COR-L47 (cell line): ENCODE data around the gene ZSWIM1.

Source experiments
- DNase-seq: peaks from one replicate; lab custom pipeline; 2025; lab: John Stamatoyannopoulos, UW

Gene ZSWIM1

DNA sequence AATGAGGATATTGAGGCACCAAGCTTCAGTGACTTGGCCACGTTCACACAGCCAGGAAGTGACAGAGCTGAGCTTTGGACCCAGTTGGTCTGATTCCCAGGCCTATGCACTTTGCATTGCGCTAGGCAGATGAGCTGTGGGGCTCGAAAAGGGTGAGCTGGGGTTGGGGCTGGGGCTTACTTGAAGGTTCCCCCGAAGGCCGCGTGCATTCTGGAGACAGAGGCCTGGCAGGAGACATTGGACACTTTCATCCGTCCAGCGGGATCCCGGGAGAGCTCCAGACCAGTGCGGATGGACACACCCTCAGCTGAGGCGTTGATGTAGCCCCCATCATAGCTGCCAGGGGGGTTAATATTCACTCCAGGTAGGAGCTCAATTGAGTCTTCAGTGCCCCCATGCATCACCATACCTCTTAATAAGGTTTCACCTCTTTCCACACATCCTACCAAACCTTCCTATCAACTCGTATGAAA lies 28.3 kb downstream of the ZSWIM1 start:
- DNase-seq: no peak

DNA sequence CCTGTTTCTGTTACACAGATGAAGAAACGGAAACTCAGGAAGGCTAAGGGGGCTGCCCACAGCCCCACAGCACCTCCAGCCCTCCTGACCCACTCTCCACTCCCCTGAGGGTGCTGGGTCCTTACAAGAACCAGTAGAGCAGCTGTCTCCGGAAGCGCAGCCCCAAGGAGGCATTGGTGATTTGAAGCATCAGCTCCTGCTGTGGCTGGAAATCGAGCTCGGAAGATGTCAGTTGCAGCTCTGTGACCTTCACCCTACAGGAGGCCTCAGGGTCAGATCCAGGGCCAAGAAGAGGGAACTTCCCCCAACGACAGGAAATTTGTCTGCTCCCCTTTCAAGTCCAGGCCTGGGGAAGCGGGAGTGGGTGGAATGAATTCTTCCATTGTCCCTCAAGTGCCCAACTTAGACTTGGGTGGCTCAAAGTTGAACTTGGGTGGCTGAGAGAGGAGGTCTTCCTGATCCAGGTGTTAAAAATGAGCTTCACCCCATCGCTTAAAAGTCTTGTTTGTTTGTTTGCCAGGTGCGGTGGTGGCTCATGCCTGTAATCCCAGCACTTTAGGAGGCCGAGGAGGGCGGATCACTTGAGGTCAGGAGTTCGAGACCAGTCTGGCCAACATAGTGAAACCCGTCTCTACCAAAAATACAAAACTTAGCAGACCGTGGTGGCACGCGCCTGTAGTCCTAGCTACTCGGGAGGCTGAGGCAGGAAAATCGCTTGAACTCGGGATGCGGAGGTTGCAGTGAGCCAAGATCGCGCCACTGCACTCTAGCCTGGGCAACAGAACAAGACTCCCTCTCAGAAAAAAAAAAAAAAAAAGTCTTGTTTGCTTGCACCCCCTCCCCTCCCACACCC lies 29.0 kb downstream of the ZSWIM1 start:
- DNase-seq: no peak

DNA sequence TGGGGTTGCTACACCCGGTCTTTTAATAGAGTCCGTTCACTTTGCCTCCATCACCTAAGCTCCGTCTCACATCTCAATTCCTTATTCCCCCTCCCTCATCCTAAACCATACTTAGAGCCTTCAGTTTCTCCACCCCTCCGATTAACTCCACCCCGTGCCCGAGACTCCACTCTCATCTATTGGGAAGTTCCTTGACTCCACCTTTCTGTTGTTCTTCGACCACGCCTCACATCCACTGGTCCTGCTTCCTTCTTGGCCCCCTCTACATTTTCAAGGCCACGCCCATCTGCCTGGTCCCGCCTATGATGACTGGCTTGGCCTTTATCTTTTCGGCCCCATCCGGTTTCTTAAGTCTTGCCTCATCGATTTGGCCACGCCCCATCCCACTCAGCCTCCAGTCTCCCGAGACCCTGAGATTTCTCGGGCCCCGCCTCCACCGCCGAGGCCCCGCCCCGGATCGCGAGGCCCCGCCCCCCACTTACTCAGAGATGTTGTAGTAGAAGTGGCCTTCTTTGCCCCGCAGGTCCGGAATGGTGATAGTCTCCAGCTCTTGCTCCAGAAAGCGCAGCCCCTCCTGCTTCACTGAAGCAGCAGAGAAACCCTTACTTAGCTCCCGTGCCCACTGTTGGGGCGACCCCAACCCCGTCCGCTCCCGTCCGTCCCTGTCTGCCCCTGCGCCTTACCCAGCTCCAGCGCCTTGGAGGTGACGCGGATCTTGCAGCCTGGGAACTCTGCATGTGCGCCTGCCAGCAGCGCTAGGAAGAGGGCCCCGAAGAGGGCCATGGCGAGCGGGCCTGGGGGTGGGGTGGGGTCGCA lies 29.9 kb downstream of the ZSWIM1 start:
- no peak for DNase-seq

DNA sequence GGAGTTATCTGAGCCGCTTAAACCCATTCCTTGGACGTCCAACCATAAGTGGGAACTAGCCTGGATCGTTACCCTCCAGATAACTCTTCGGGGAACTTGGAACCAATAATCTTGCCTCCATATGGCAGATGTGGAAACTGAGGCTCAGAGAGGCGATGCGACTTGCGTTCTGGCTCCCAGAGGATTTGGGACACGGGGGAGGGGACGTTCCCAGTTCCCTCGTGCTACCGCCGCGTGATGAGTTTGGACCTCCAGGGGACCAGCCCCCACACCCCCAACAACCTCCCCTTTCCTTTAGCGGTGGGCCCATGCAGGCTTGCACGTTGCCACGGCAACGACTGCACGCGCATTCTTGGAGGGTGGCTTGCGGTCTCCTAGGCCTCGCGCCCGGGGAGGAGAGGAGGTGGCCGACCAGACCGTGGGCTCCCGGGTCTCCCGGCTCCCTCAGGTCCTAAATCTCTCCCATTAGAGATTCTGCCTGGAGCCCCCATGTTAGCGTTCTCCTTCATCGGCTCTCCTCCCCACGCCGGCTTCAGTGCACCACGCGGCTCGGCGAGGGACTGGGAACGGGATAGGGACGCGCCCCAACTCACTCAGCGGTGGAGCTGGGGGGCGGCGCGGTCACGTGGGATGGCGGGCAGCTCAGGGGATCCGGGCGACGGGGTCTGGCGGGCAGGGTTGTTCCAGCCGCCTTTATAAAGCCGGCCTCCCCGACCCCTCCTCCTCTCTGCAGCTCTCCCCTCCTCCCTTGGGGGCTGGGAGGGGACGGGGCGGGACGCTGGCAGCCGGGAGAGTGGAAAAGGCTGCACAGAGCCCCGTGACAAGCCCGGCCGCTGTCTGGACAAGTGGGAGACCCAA lies 30.7 kb downstream of the ZSWIM1 start, which contains the start of gene PLTP:
Gene PLTP (minus strand): TSS at position 670 of the 858 bp plus-strand sequence. CDS start 703 bp downstream, outside the sequence.
- peak; percentile 37 for DNase-seq

DNA sequence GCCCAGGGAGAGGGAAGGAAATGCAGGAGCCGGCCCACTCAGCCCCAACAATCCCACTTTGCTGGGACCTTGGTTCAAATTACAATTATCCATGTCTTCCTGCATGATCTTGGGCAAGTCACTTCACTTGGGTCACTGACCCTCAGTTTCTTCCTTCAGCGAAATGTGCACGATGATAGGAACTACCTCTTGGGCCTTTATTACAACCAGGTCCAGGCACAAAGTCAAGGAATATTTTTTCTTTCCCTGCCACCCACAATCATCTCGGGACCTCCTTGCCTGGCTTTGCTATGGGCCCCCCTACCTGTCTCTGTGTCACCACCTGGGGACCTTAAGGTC lies 31.3 kb downstream of the ZSWIM1 start:
- no peak for DNase-seq

DNA sequence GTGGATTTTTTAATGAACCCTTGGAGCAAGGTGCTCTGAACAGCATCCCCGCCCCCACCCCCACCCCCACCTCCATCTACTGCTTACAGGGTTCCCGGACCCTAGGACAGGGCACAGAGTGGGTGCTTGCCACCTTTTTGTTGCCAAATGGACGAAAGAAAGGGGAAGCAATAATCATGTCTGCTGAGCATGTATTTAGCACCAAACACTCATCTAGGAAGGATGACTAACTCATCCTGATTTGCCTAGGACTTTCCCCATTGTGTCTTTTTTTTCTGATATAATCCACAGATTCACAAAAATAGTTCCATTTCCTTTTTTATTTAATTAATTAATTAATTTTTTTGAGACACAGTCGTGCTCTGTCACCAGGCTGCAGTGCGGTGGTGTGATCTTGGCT lies 32.1 kb downstream of the ZSWIM1 start:
- no peak for DNase-seq

DNA sequence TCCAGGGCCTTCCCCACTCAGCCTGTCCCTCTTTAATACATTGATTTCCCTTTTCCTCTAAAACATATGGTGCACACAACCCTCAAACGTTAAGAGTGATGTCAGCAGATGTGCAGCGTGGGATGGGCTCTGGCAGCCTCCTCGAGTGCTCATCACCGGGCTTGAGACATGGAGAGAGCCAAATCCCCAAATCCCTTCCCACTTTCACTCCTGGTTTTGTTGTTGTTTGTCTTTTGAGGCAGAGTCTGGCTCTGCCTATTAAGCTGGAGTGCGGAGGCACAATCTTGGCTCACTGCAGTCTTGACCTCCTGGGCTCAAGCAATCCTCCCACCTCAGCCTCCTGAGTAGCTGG lies 36.7 kb downstream of the ZSWIM1 start:
- no peak for DNase-seq

DNA sequence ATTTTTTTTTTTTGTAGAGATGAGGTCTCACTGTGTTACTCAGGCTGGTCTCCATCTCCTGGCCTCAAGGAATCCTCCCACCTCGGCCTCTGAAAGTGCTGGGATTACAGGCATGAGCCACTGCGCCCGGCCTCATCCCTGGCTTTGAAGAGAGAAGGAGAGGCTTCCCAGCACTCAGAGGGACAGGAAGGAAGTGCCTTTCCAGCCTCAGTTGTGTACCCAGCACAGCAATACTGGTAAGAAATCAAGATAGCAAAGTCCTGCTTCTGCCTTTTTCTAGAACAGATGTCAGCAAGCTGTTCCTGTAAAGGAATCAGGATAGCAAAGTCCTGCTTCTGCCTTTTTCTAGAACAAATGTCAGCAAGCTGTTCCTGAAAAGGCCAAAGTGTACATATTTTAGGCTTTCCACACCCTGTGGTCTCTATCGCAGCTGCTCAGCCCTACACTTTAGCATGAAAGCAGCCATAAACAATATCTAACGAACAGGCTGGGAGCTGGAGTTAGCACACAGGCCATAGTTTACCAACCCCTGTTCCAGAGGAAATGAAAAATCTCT lies 37.2 kb downstream of the ZSWIM1 start:
- DNase-seq: no peak

DNA sequence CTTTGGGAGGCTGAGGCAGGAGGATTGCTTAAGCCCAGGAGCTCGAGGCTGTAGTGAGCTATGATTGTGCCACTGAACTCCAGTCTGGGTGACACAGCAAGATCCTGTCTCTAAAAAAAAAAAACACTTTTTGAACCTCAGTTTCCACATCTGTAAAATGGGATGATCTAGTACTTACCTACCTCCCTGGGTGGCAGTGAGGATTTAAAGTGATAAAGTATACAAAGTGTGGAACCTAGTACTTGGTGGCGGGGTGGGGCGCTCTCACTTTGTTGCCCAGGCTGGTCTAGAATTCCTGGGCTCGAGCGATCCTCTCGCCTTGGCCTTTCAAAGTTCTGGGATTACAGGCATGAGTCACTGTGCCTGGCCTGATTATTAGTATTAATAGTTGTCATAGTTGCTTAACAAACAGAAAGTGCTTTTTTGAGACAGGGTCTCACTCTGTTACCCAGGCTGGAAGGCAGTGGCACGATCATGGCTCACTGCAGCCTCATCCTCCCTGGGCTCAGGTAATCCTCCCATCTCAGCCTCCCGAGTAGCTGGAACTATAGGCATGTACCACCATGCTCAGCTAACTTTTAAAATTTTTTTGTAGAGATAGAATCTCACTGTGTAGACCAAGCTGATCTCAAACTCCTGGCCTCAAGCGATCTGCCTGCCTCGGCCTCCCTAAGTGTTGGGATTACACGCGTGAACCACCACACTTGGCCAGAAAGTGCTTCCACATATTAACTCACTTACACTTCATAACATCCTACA lies 37.9 kb downstream of the ZSWIM1 start:
- DNase-seq: no peak

DNA sequence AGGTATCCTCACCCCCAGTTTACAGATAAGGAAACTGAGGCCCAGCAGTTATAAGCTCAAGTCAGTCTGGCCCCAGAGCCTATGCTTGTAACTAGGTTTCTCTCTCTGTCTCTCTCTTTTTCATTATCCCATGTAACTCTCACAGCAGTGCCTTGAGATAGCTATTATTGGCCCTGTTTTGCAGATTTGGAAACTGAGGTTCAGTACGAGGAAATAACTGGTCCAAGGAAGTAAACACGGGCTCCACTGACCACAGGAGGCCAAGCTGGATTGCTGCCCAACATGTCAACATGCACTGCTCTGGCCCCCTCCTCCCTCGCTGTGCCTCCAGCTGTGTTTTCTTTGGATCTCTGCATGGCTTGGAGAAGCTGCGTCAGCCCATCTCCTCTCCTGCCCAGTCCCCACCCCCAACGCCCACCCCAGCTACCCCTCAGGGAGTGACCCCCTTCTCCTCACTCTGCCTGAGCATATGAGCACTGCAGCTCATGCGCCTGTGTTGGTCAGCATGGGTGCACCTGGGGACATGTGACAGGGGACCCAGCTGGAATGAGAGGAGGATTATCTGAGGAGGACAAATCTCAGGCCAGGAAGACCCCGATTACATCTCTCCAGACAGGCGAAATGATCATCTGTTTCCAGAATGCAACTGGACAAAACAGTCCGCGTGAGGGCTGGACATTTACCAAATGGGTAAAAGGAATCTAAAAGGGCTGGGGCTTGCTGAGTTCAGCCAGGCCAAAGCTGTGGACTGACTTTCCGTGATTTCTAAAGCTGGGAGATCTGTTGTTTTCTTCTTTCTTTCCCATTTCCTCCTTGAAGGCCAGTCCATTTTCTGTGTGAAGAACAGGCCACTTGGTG lies 38.7 kb downstream of the ZSWIM1 start:
- DNase-seq: peak; percentile 55

DNA sequence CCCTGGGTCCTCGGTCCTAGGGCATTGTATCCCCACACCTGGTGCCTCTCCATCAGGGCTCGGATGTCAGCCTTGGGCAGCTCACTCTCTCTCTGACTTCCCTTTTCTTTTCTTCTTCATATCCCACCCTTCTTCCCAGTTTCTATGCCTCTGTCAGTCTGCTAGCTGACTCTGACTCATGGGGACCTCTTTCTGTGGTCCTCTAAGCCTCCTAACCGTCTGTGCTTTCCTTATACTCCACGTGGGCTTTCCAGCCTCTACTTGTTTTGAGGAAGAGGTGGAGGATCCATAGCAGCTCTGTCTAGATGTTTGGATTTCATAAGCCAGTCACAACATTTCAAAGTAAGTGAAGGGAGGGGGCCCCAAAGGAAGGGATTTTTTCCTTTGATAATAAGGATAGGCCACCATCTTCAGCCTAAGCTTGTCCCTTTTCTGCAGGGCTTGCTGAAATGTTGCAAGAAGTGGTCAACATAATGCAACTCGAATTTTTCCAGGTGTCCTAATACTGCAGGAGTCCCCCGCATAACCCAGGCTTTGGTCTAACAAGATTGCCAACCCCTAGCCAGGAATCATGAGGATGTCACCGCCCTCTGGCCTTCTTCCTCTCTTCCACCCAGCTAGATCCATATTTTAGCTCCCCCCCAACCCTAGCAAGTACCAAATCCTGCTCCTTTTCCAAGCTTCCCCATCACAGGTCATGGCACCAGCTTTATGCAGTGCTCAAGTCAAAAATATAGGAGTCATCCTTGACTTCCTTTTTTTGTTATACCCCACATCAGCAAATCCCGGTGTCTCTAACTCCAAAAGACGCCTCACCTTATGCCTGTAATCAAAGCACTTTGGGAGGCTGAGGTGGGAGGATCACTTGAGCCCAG lies 39.7 kb downstream of the ZSWIM1 start:
- no peak for DNase-seq

DNA sequence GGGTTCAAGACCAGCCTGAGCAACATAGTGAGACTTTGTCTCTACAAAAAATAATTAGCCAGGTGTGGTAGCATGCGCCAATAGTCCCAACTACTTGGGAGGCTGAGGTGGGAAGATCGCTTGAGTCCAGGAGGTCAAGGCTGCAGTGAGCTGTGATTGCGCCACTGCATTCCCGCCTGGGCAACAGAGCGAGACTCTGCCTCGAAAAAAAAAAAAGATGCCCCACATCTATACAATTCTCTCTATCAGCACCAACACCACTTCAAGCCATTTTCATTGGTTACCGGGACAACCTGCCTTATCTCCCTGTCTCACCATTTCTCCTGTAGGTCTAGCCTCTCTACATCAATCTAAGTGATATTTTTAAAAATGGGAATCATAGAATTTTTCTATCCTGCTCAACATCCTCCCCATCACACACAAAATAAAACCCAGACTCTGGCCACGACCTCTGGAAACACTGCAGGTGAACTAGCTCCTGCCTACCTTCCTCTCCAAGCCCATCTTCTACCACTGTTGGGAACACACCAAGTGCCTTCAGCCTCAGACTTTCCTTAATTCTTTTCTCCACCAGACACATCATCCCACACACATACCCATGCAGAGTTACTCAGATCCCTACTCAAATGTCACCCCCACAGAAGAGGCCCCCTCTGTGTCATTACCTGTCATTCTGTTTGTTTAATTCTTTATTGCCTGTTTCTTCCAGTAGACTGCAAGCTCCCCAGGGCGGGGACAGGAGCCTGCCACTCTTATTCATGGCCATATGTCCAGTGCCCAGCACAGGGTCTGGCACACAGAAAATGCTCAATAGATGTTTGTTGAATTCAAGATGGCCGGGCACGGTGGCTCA lies 40.5 kb downstream of the ZSWIM1 start:
- no peak for DNase-seq

DNA sequence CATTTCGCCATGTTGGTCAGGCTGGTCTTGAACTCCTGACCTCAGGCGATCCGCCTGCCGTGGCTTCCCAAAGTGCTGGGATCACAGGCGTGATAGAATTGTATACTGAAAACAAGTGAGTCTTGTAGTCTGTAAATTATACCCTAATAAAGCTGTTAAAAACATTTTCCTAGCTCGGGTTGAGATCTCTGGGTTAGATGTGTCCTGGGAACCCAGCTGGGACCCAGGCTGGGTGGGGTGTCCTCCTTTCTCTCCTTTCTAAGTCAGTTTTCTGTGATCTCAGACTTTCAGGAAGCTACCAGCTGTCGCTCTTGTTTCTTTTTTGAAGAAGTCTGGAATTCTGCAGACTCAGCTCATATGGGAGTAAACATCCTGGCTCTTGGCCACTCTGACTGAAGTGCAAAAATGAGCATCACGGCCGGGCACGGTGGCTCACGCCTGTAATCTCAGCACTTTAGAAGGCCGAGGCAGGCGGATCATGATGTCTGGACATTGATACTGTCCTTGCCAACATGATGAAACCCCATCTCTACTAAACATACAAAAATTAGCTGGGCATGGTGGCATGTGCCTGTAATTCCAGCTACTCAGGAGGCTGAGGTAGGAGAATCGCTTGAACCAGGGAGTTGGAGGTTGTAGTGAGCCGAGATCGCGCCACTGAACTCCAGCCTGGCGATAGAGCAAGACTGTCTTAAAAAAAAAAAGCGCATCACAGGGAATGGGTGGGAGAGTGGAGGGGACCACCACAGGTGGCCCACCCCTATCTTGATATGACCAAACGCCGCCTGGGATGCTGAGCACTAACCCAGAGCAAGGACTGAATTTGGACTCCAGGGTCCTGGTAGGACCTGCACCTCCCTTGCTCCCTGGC lies 43.6 kb downstream of the ZSWIM1 start:
- DNase-seq: no peak

DNA sequence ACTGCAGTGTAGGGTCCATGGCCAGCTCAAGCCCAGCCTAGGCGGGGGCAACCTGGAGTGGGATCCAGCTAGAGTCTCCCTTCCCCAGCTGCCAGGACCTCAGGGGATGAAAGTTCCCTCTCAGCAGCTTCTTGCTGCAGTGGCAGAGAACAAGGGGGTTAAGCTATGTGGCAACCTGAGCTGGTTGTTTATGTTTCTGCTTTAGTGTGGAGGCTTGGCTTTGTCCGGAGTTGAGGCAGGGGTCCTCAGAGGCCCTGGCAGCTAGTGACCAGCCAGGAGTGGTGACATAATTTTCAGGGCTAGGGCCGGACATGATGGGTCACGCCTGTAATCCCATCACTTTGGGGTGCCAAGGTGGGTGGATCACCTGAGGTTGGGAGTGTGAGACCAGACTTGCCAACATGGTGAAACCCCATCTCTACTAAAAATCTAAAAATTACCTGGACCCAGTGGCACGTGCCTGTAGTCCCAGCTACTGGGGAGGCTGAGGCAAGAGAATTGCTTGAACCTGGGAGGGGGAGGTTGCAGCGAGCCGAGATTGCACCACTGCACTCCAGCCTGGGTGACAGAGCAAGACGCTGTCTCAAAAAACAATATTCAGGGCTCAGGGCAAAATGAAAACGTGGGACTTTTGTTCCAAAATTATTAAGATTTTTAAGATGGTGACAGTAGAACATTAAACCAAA lies 44.9 kb downstream of the ZSWIM1 start:
- no peak for DNase-seq

DNA sequence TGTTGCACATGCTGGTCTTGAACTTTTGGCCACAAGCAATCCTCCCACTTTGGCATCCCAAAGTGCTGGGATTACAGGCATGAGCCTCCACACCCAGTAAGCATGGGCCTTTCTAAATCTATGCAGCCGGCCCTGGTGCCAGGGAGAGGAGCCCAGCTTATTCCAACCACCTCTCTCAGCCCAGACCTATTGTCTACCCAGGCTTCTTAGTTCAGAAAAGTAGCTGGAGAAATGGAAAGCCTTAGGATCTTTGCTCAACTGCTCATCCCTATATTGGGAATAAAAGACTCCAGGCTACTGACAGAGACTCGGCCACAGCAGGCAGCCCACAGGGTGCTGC lies 45.7 kb downstream of the ZSWIM1 start:
- no peak for DNase-seq

DNA sequence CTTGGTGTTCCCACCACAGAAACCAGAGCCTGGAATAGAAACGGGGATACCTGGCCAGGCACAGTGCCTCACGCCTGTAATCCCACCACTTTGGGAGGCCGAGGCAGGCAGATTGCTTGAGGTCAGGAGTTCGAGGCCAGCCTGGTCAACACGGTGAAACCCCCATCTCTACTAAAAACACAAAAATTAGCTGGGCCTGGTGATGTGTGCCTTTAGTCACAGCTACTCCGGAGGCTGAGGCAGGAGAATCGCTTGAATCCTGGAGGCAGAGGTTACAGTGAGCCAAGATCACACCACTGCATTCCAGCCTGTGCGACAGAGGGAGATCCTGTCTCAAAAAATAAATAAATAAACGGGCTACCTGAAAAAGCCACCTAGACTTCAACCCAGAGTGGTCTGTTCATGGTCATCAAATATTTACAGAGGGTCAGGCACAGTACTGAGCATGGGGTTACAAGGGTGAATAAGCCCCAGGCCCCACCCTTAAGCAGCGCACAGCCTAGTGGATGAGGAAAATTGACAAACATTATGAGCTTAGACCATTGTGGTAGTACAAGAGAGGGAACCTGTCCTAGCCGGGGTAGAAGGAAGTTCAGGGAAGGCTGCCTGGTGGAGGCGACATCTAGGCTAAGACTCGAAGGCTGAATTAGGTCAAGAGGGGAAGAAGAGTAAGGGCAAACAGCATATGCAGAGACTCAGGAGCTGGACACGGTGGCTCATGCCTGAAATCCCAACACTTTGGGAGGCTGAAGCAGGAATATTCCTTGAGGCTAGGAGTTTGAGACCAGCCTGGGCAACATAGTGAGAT lies 46.2 kb downstream of the ZSWIM1 start:
- DNase-seq: no peak
